Measurements from ENCODE around the gene MAD1L1. TPM values are rescaled to one million over a fixed set of nuclear protein-coding genes. Genes with fewer than 3 reads are reported as not detected.

Gene MAD1L1
- total and polyA plus RNA-seq, 2 donors (not counting 1 experiment from before 2014, with no cell fraction given): 9.8 to 29.4 TPM

DNA sequence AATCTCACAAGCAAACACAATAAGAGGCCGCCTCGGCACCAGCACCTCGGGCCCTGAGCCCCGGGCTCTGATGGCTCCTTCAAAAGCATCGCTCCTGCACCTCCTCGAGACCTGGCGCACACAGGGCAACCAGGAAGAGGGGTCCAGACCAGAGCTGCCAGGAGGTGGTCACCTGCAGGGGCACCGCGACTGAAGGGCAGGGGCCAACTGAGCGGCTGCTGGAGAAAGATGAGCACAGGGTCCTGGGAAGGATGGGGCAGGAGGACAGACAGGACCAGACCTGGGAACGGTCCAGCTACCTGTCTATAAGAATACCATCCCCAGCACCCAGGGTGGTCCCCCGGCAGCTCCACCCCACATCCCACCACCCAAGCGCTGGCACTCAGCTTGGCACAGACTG is 20.8 kb downstream of the MAD1L1 start:
- Histone ChIP-seq H2AFZ (ENCODE audit: low read length) (no peak overlapping the region), H3K9me3 (ENCODE audit: control insufficient read depth, insufficient read depth, low read depth, low read length) (no peaks in the 10 kb centered on the region), H3K4me1 (ENCODE audit: control insufficient read depth, extremely low read depth, insufficient read depth, low read length) (no peaks in the 10 kb centered on the region), H3K36me3 (ENCODE audit: control insufficient read depth, insufficient read depth, low read length) (peaks cover 11% of the 10 kb centered on the region), H4K20me1 (ENCODE audit: control insufficient read depth, extremely low read depth, insufficient read depth, low read length) (no peaks in the 10 kb centered on the region), H3K4me3 (replicated peaks in 1 of 4; ENCODE audit: control extremely low read depth in 1 of 4, insufficient read depth in 1 of 4, low read depth in 3 of 4, low read length in 4 of 4) (no peak overlapping the region), H3K9ac (ENCODE audit: insufficient read depth, low read length) (no peak overlapping the region), H3K27me3 (ENCODE audit: control insufficient read depth, insufficient read depth, low read length) (no peaks in the 10 kb centered on the region), H3K4me2 (ENCODE audit: extremely low read depth, insufficient read depth, low read length) (no peak overlapping the region), H3K79me2 (ENCODE audit: control insufficient read depth, insufficient read depth, low read length) (no peaks in the 10 kb centered on the region), H3K27ac (ENCODE audit: insufficient read depth, low read length) (no peak overlapping the region)
- DNase-seq (ENCODE audit: low read depth in 2 of 2): no peak
- TF ChIP-seq CTCF (conservative IDR thresholded peaks at IDR 0.05 in 1 of 2, IDR thresholded peaks at IDR 0.05 in 1 of 2; ENCODE audit: low read depth in 1 of 2, low read length in 2 of 2) (no peak), EZH2 (IDR thresholded peaks at IDR 0.05; ENCODE audit: low read length, missing control alignments) (no peak)

- no peak for TF ChIP-seq CTCF (conservative IDR thresholded peaks at IDR 0.05 in 1 of 2, IDR thresholded peaks at IDR 0.05 in 1 of 2; ENCODE audit: low read depth in 1 of 2, low read length in 2 of 2)
- no peak for TF ChIP-seq EZH2 (IDR thresholded peaks at IDR 0.05; ENCODE audit: low read length, missing control alignments)
- no peaks in the 10 kb centered on the region for H3K4me1 ChIP-seq (ENCODE audit: control insufficient read depth, extremely low read depth, insufficient read depth, low read length)
- H3K36me3 ChIP-seq (ENCODE audit: control insufficient read depth, insufficient read depth, low read length): peaks cover 11% of the 10 kb centered on the region
- H3K27ac ChIP-seq (ENCODE audit: insufficient read depth, low read length): no peak overlapping the region
- no peak overlapping the region for H3K9ac ChIP-seq (ENCODE audit: insufficient read depth, low read length)
- no peak overlapping the region for H3K4me2 ChIP-seq (ENCODE audit: extremely low read depth, insufficient read depth, low read length)
- no peaks in the 10 kb centered on the region for H3K79me2 ChIP-seq (ENCODE audit: control insufficient read depth, insufficient read depth, low read length)
- no peaks in the 10 kb centered on the region for H3K9me3 ChIP-seq (ENCODE audit: control insufficient read depth, insufficient read depth, low read depth, low read length)
- no peak overlapping the region for H3K4me3 ChIP-seq (replicated peaks in 1 of 4; ENCODE audit: control extremely low read depth in 1 of 4, insufficient read depth in 1 of 4, low read depth in 3 of 4, low read length in 4 of 4)
- H4K20me1 ChIP-seq (ENCODE audit: control insufficient read depth, extremely low read depth, insufficient read depth, low read length): no peaks in the 10 kb centered on the region
- DNase-seq (ENCODE audit: low read depth in 2 of 2): no peak
- H3K27me3 ChIP-seq (ENCODE audit: control insufficient read depth, insufficient read depth, low read length): no peaks in the 10 kb centered on the region
- no peak overlapping the region for H2AFZ ChIP-seq (ENCODE audit: low read length)
Measured at GRCh38 chr7:2211259-2211880, 21.4 kb downstream of the MAD1L1 start.

DNA sequence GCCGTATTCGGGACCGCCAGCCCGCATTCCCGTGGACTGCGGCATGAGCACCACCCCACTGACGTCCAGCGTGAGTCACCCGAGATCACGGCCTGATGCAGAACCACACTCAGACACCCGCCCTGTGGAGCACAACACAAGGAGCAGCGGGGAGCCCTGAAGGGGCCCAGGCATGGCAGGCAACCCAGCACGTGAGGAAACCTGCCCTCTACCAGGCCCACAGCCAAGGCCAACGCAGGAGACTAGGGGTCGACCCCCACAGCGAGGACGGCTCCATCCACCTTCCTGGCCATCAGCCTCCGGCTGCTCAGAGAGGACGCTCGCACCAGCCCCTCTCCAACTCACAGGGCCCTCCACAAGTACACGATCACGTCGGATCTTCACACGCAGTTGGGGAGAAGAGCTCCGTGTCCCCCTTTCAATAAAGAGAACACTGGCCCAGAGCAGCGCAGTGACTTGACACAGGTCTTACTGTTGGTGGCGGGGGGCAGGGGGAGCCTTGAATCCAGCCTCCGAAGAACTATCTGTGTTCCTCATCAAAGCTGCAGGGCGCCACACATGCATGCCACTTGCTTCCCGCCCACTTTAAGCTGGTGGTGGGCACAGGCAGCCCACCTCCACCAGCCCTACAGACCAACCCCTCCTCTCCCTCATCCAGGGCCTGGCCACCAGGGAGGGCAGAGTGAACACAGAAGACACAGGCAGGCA is 22.0 kb downstream of the MAD1L1 start:
- Histone ChIP-seq H3K79me2 (ENCODE audit: control insufficient read depth, insufficient read depth, low read length) (no peaks in the 10 kb centered on the region), H3K4me2 (ENCODE audit: extremely low read depth, insufficient read depth, low read length) (no peak overlapping the region), H3K27me3 (ENCODE audit: control insufficient read depth, insufficient read depth, low read length) (no peaks in the 10 kb centered on the region), H3K36me3 (ENCODE audit: control insufficient read depth, insufficient read depth, low read length) (peaks cover 11% of the 10 kb centered on the region), H3K4me1 (ENCODE audit: control insufficient read depth, extremely low read depth, insufficient read depth, low read length) (no peaks in the 10 kb centered on the region), H3K4me3 (replicated peaks in 1 of 4; ENCODE audit: control extremely low read depth in 1 of 4, insufficient read depth in 1 of 4, low read depth in 3 of 4, low read length in 4 of 4) (no peak overlapping the region), H4K20me1 (ENCODE audit: control insufficient read depth, extremely low read depth, insufficient read depth, low read length) (no peaks in the 10 kb centered on the region), H2AFZ (ENCODE audit: low read length) (no peak overlapping the region), H3K27ac (ENCODE audit: insufficient read depth, low read length) (no peak overlapping the region), H3K9ac (ENCODE audit: insufficient read depth, low read length) (no peak overlapping the region), H3K9me3 (ENCODE audit: control insufficient read depth, insufficient read depth, low read depth, low read length) (no peaks in the 10 kb centered on the region)
- no peak for DNase-seq (ENCODE audit: low read depth in 2 of 2)
- TF ChIP-seq CTCF (conservative IDR thresholded peaks at IDR 0.05 in 1 of 2, IDR thresholded peaks at IDR 0.05 in 1 of 2; ENCODE audit: low read depth in 1 of 2, low read length in 2 of 2) (no peak), EZH2 (IDR thresholded peaks at IDR 0.05; ENCODE audit: low read length, missing control alignments) (no peak)

Data from fibroblast of lung (primary cell).